Endothelial cell of umbilical vein (primary cell): Measurements from ENCODE around the gene CETN1. TPM values are rescaled to one million over a fixed set of nuclear protein-coding genes. Genes with fewer than 3 reads are reported as not detected.

Experiments used
- BruUV-seq: library from RNA; stranded (reverse); fragments of 400-500 nt; replicated peaks from 2 replicates; lab custom pipeline; 2021; lab: Mats Ljungman, UMichigan
- CTCF ChIA-PET: fragments of 300-600, 350-600 bp; sonication (Branson Sonifier 250); formaldehyde crosslinking; loops from one replicate; lab custom pipeline; 2021; ENCODE audit warnings: antibody characterized with exemption, inconsistent platforms; lab: Charles Lee
- POLR2A ChIA-PET: fragments of 300-600, 350-600 bp; sonication (Branson Sonifier 250); formaldehyde crosslinking; loops from one replicate; lab custom pipeline; 2021; ENCODE audit warnings: antibody characterized with exemption, inconsistent platforms; lab: Charles Lee
- DNase-seq: peaks from one replicate; pipeline ENCODE4 v3.0.0-alpha.2; 2011; ENCODE audit warnings: low read depth, low spot score
- FAIRE-seq: peaks from 2 replicates; lab custom pipeline; 2011; peaks lifted over from hg19 to GRCh38; lab: Jason Lieb, UNC
- H2AFZ ChIP-seq: 2 replicates; pipeline ENCODE4 v1.6.0; 2012; ENCODE audit warnings: low read depth, low read length, control low read depth, inconsistent platforms
- H3K27ac ChIP-seq: 2 replicates; pipeline ENCODE4 v1.5.1; 2011; ENCODE audit warnings: low read depth, mild to moderate bottlenecking, control low read depth, low read length, moderate library complexity; ENCODE audit not compliant: insufficient read depth
- H3K27me3 ChIP-seq, 2 experiments: 2 replicates each; pipeline versions ENCODE4 v1.6.0 to v1.6.1; 2011; ENCODE audit warnings: low read length in 2 of 2, mixed read lengths in 1 of 2; ENCODE audit not compliant: control insufficient read depth in 2 of 2, insufficient read depth in 2 of 2
- H3K36me3 ChIP-seq, 2 experiments: 2 replicates in 1 of 2; 3 replicates in 1 of 2; pipeline ENCODE4 v1.5.1; 2011; ENCODE audit warnings: low read length in 2 of 2, mild to moderate bottlenecking in 1 of 2, moderate library complexity in 1 of 2; ENCODE audit not compliant: control insufficient read depth in 2 of 2, insufficient read depth in 2 of 2; ENCODE audit errors: extremely low read depth in 1 of 2
- H3K4me1 ChIP-seq: 3 replicates; pipeline ENCODE4 v1.5.1; 2011; ENCODE audit warnings: mild to moderate bottlenecking, low read length; ENCODE audit not compliant: control insufficient read depth, insufficient read depth; ENCODE audit errors: extremely low read depth
- H3K4me2 ChIP-seq: 2 replicates; pipeline ENCODE4 v1.6.1; 2011; ENCODE audit warnings: low read length, control low read depth, mixed read lengths; ENCODE audit not compliant: insufficient read depth
- H3K4me3 ChIP-seq, 3 experiments: fragments of 200-600 bp in 1 of 3; sonication (generic), shearing (Covaris generic) in 1 of 3; replicated peaks in 1 of 3; 2 replicates each; pipeline ENCODE4 v1.5.1; 2011 to 2016; ENCODE audit warnings: control low read depth in 3 of 3, low read length in 3 of 3, mild to moderate bottlenecking in 2 of 3, inconsistent platforms in 1 of 3, low read depth in 1 of 3, moderate library complexity in 1 of 3; ENCODE audit not compliant: insufficient read depth in 1 of 3
- H3K79me2 ChIP-seq: 2 replicates; pipeline ENCODE4 v1.6.0; 2012; ENCODE audit warnings: low read length, inconsistent platforms; ENCODE audit not compliant: control insufficient read depth, insufficient read depth
- H3K9ac ChIP-seq: replicated peaks from 2 replicates; pipeline ENCODE3; 2011; ENCODE audit warnings: low read length, control low read depth; ENCODE audit not compliant: insufficient read depth; ENCODE audit errors: extremely low read depth
- H3K9me1 ChIP-seq: replicated peaks from 3 replicates; pipeline ENCODE4 v1.6.0; 2011; ENCODE audit warnings: mild to moderate bottlenecking, low read length; ENCODE audit not compliant: control insufficient read depth, insufficient read depth; ENCODE audit errors: extremely low read depth
- H3K9me3 ChIP-seq: replicated peaks from 2 replicates; pipeline ENCODE4 v1.5.1; 2012; ENCODE audit warnings: low read length, inconsistent platforms; ENCODE audit not compliant: control insufficient read depth, insufficient read depth
- H4K20me1 ChIP-seq: replicated peaks from 2 replicates; pipeline ENCODE3; 2011; ENCODE audit warnings: mild to moderate bottlenecking, low read length; ENCODE audit not compliant: control insufficient read depth, insufficient read depth; ENCODE audit errors: extremely low read depth
- CTCF ChIP-seq, 2 donors: IDR thresholded peaks; 1 replicate in 1 of 2; 2 replicates in 1 of 2; pipeline ENCODE4 v1.5.1; 2011; ENCODE audit warnings: low read length in 2 of 2, mild to moderate bottlenecking in 2 of 2, moderate library complexity in 2 of 2, control low read depth in 1 of 2, inconsistent platforms in 1 of 2, low read depth in 1 of 2; ENCODE audit not compliant: insufficient read depth in 1 of 2; ENCODE audit errors: extremely low read depth in 1 of 2
- FOS ChIP-seq: IDR thresholded peaks from 2 replicates; pipeline ENCODE4 v1.6.1; 2011; ENCODE audit warnings: mild to moderate bottlenecking, low read length, moderate library complexity, borderline replicate concordance; ENCODE audit not compliant: insufficient read depth
- GATA2 ChIP-seq: IDR thresholded peaks from 2 replicates; pipeline ENCODE4 v1.7.0; 2011; ENCODE audit warnings: low read depth, mild to moderate bottlenecking, moderate library complexity, mixed read lengths, low read length; ENCODE audit not compliant: insufficient read length, insufficient read depth
- MAX ChIP-seq: IDR thresholded peaks from 2 replicates; pipeline ENCODE4 v1.6.1; 2011; ENCODE audit not compliant: insufficient read depth, insufficient read length
- MYC ChIP-seq: IDR thresholded peaks from one replicate; pipeline ENCODE4 v1.6.1; 2011; ENCODE audit warnings: mild to moderate bottlenecking, low read depth, low read length
- POLR2A ChIP-seq: IDR thresholded peaks from 2 replicates; pipeline ENCODE4 v1.6.1; 2012; ENCODE audit warnings: low read depth, mild to moderate bottlenecking, control low read depth, low read length
- dilution Hi-C: fragments of 300-500 bp; cut with MboI; formaldehyde crosslinking; loops from one replicate; pipeline ENCODE4 v1.15.0; 2019; ENCODE audit warnings: low sequenced_read_pairs; ENCODE audit not compliant: extremely low pct_ligation_motif_present
- intact Hi-C: fragments of 100-400 bp; cut with micrococcal nuclease; formaldehyde crosslinking; loops from one replicate; pipeline ENCODE4 v1.10.0; 2022
- polyA plus RNA-seq, 4 experiments: library from polyadenylated mRNA; depleted of rRNA in 3 of 4; stranded (reverse) in 3 of 4; unstranded in 1 of 4; fragments of >200 nt; gene quantifications; 2 replicates each; pipeline versions ENCODE4 v1.2.1 to v1.2.3, GENCODE V29; 2011 to 2012; ENCODE audit warnings: missing spikeins in 1 of 4
- total RNA-seq: library from RNA; stranded (reverse); gene quantifications from 2 replicates; pipeline ENCODE4 v1.2.3, GENCODE V29; 2021

Gene CETN1
- total and polyA plus RNA-seq, 2 donors (not counting 3 experiments of a cell fraction or from before 2014, with no cell fraction given) = not detected

- H3K79me2 ChIP-seq = no peaks in the 10 kb centered on the region
- intact Hi-C loops = no loop called here
- H3K4me2 ChIP-seq = no peak overlapping the region
- dilution Hi-C loops = no loop called here
- DNase-seq = no peak
- TF ChIP-seq MYC (no peak), FOS (no peak), CTCF (IDR thresholded peaks at IDR 0.05; ENCODE audit: extremely low read depth in 1 of 2, insufficient read depth in 1 of 2, low read depth in 1 of 2, low read length in 2 of 2) (no peak), POLR2A (no peak), MAX (no peak), GATA2 (no peak)
- H3K9me1 ChIP-seq = no peaks in the 10 kb centered on the region
- CTCF ChIA-PET = interaction anchor here (1.4 kb wide), 1 partner anchor 11 kb away, joined by 3 read pairs; no protein-coding TSS in a partner anchor
- POLR2A ChIA-PET = no interaction called here
- H3K9ac ChIP-seq = no peak overlapping the region
- H3K9me3 ChIP-seq = no peaks in the 10 kb centered on the region
- H3K27ac ChIP-seq = no peak overlapping the region
- no peaks in the 10 kb centered on the region for H3K36me3 ChIP-seq
- H3K4me1 ChIP-seq = peaks cover 2% of the 10 kb centered on the region
- H3K27me3 ChIP-seq = peaks cover 7 to 10% of the 10 kb centered on the region in 2 experiments
- no peak for FAIRE-seq
- H2AFZ ChIP-seq = no peak overlapping the region
- BruUV-seq = no TSS peak
- H3K4me3 ChIP-seq = no peak overlapping the region
- no peaks in the 10 kb centered on the region for H4K20me1 ChIP-seq
Observed at GRCh38 chr18:572831-573289, 7.3 kb upstream of the CETN1 start.
